ENCODE data around the gene DGCR2.

The DGCR2 gene

DNA sequence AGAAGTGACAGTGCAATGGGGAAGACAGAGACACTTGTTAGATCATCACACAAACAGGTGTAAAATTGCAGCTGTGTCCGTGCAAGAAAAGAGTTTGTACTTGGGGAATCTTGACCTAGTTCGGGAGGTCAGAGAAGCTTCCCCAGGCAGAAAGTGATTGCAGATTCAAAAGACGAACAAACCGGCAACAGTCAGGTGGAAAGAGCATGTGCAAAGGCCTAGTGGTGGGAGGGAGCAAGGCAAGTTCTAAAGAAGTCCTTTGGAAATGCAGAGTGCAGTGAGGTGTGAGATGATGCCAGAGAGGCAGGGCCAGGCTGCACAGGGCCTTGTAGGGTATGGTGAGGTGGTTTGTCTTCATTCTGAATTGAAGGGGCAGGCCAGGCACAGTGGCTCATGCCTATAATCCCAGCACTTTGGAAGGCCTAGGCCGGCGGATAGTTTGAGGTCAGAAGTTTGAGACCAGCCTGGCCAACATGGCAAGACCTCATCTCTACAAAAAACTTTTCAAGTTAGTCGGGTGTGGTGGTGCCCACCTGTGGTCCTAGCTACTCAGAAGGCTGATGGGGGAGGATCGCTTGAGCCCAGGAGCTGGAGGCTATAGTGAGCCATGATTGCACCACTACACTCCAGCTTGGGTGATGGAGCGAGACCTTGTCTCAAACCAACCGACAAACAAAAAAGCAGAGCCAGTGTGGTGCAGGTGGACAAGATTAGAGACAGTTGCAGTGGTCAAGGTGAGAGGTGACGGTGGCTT lies 24.2 kb upstream of the DGCR2 start:
- FAIRE-seq: no peak

DNA sequence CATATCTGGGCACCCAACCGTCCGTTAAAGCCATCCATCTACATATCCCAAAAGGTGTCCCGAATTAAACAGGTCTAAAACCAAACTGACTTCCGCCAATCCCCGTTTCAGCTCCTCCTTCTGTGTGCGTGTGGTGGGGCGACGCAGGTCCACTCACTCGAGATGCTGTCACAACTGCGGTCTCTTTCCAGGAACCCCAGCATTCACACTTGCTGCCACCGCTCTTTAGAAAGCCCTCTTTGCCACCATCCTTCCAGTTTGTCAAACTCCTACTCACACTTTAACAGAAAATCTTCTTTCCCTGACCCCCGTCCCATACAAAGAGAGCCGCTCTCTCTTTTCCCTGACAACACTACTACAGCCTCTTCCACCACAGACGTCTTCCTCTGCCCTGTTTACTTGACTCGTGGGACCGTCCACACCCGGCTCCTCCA lies 21.8 kb upstream of the DGCR2 start:
- no peak for FAIRE-seq

DNA sequence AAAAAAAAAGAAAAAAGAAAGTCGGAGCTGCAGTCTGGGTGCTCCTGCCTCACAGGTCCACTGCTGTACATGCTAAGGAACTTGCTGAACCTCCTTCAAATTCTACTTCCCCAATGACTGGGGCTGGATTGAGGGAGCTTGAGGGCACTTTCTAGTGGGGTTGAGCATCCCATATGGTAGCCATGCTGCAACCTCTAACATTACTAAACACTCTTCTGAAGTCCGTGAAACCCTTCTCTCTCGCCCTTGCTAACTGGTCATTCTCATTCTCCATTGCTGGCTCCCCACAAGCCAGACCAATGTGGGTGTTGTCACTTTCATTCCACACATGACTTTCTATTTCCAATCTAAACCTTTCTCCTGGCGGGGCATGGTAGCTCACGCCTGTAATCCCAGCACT lies 21.0 kb upstream of the DGCR2 start:
- FAIRE-seq: no peak

DNA sequence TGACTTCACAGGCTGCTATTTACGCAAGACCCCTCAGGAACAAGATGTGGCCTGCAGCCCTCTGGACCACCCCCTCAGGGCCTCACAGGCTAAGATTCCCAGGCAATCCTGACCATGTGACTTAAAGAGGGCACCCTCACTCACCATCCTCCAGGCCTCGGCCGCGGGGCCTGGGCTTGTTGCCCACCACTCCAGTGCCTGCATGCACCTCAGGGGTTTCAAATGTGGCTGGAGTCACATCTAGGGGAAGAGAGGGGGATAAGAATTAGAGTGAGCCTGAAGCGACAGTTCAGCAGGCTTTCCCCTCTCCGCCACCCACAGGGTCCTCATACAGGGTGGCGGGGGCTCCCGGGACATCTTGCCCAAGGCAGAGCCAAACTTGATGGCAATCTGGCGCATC lies 20.2 kb upstream of the DGCR2 start:
- no peak for FAIRE-seq

DNA sequence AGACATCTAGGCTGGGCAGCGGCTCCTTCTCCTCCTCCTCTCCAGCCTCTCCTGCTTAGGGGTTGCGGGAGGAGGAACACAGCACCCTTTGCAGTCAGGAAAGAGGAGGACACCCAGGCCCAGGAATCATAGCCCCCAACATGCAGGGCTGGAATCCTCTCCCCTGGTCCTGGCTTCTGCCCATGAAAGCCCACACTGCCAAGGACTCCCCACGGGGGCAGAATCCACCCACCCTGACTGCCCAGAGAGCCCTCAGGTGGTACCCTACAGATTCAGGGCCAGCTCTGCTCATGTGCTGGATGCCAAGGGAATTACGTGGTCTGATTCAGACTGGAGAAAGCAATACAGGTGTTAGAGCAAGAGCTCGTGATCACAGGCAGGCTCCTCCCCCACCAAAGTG lies 17.8 kb upstream of the DGCR2 start:
- no peak for FAIRE-seq

DNA sequence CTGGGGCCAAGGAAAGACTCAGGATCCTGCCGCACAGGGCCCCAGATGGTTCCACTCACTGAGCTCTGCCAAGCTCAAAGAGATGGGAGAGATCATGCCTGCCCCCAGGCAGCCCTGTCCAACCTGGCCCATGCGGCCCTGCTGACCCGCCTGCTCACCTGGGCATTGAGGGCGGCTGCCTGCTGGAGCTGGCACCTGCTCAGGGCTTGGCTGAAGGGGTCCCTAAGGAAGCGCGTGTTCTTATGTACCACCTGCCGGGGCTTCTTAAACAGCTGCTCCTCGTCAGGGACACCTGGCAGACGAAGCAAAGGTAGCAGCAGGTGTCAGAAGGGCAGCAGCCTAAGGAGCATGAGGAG lies 16.8 kb upstream of the DGCR2 start:
- FAIRE-seq: no peak

DNA sequence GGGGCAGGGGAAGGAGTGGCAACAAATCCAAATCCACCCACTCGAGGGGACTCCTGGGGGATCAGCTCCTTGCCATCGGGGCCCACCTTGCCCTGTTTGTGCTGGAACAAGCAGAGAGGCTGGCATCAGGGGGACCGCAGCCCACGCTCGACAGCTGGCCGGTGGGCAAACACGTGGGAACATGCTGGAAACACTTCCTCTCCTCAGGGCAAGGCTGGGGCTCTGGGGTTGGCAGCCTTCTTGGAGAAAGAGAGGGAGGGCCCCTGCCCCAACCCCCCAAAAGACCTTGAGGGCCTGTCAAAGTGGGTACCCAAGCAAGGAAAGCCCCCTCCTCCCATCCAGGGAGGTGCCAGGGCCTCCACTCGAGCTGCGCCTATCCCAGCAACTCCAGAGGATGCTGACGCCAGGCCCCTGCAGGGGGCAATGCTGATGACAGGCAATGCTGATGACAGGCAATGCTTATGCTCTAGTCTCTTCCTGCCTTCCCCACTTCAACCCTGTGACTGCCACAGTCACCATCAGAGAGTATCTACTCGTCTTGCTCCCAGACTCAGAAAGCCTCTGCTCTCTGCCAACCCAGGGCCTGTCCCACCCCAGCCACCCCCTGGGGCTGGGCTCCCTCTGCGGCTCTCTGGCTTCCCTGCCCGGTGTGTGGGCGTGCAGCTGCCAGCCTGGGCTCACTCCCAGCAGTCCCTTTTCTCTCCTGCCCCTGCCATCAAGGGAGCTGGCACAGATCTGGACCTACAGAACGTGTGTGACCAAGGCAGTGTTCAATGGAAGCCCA lies 16.2 kb upstream of the DGCR2 start:
- no peak for FAIRE-seq

DNA sequence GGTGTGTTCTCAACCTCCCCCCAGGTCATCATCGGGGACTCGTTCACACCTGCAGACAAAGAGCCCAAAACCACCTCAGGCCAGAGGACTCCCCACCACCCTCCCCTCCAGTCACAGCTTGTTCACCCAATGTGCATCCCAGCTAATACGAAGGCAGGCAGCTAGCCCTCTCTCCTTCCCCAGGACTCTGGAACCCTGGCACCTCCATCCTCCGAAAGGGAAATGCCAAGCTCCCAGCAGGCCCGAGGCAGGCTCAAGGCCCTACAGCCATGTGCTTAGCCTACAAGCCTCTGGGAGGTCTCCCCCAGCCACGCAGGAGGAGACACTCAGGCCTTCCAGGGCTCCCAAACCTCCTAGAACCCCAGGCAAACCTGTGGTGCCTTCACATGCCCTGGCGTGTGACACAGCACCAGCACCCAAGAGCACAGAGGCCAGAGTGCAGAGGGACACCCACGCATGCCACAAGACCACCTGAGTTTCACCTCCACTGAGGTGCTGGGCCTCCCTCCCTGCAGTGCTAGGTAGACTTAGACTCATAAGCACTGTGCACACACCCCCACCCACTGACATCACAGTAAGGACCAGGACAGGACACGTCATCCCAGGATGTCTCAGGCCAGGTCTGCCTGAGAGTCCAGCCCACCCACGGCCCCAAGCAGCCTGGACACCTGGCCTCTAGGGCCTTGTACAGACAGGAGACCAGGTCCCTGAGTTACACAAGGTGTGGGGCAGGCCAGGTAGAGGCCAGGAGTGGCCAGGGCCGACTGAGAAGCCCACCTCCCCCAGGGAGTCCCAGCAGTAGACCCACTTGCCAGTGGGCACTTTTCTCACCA lies 15.4 kb upstream of the DGCR2 start:
- no peak for FAIRE-seq

DNA sequence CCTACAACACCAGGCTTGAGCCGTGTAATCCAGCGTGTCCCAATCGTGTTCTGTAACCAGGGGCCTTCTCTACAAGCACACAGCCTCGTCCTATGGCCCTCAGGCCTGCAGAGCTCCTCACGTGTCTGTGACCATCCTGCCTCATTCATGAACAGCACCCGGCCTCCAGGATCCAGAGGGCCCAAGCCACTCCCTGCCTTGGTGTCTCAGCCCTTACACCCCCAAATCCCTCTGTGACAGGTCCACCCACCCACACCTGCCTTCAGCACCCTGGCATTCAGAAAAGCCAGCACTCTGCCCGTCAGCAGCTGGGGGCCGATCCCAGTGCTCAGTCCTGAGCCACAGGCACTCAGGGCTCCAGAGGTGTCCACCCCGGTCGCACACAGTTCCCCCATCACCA lies 14.7 kb upstream of the DGCR2 start:
- no peak for FAIRE-seq

DNA sequence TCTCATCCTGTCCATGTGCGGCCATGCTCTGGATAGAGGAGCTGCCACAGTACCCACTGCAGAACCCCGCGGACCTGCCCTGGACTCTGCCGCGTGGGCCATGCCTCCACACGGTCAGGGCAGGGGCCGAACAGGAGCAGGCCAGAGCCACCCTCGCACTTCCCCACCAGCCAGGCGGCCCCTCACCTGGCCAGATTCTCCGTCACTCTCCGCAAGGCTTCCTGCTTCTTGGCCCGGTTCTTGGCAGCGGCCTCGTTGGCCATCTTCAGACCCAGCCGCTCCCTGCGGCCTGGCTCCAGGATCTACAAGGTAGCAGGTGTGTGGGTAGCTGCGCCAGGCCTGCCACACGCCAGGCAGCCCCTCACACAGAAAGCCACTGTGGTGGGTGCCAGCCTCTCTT lies 12.7 kb upstream of the DGCR2 start:
- no peak for FAIRE-seq

DNA sequence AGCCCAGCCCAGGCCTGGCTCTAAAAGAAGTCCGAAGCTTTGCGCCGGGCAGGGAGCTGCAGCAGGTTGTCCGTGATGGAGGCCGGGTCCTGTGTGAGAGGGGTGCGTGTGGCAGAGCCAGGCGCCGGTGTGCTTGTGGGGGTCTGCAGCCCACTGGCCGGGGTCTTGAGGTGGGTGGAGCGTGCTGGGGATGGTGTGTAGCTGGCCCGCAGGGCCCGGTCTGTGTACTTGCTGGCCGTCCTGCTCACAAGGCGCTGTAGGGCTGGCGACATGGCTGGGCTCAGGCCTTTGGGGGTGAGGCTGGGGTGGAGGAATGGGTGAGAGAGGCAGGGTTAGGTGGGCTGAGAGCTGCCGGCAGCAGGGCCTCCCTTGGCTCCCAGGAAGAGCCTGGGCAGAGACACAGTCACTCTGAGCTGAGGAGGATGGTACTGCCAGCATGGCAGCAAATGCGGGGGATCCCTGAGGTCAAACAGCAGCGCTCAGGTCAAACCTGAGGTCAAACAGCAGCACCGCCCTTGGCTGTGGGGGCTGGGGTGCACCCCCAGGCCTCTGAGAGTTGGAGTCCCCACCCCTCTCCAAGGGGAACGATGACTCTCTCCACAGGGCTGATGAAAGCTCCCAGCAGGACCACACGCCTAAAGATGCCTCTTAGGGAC lies 12.1 kb upstream of the DGCR2 start:
- FAIRE-seq: no peak

DNA sequence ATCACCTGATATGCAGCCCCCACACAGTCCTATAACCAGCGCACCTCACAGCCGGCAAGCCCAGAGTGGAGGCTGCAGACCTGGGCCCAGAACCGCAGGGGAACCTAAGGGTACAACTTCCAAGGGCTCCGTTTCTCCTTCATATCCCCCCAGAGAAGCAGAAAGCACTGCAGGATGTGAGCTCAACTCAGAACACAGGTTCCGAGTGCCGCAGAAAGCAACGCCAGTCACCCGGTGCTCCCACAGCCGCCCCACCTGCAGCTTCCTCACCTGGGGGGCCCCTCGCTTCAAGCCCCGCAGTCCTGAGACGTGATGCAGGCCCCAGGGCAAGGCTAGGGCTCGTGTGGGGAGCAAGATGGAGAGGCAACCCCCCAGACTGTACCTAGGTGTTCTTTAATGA lies 11.3 kb upstream of the DGCR2 start:
- no peak for FAIRE-seq

DNA sequence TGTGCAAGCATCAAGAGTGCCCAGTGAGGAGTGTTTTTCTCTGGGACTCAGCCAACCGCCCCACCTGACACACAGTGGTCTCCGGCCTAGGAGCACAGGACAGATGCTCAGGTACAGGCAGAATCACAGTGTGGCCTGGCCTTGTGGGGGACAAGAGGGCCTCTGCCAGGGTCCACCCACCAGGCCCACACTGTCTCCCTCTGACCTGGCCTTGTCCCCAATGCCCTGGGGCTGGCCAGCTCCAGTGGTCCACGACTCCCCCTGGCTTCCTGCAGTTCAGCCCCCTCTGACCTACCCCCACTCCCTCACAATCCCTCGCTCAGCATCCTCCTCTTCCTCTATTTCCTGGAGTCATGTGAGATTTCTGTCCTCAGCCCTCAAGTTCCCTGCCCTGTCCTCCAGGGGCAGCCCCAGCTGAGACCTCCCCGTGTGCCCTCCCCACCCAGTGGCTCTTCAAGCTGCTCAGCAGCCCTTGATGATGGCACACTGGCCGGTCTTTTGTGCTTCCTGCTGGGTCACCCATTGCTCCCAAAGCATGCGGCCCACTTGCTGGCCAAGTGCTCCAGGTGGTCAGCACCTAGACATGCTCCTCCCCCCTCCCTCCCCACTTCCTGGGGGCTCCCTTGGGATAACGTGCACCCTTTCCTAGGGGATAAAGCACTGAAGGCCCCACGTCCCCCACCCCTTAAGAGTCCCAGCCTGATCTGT lies 10.6 kb upstream of the DGCR2 start:
- FAIRE-seq: no peak

DNA sequence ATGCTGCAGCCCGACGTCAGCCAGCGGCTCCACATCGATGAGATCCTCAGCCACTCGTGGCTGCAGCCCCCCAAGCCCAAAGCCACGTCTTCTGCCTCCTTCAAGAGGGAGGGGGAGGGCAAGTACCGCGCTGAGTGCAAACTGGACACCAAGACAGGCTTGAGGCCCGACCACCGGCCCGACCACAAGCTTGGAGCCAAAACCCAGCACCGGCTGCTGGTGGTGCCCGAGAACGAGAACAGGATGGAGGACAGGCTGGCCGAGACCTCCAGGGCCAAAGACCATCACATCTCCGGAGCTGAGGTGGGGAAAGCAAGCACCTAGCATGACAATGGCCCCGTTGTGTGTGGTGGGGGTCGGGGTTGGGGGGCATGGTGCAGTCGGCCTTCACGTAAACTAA lies 9.9 kb upstream of the DGCR2 start:
- FAIRE-seq: no peak

DNA sequence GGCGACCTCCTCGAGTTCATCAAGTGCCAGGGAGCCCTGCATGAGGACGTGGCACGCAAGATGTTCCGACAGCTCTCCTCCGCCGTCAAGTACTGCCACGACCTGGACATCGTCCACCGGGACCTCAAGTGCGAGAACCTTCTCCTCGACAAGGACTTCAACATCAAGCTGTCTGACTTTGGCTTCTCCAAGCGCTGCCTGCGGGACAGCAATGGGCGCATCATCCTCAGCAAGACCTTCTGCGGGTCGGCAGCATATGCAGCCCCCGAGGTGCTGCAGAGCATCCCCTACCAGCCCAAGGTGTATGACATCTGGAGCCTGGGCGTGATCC lies 9.4 kb upstream of the DGCR2 start:
- FAIRE-seq: no peak

DNA sequence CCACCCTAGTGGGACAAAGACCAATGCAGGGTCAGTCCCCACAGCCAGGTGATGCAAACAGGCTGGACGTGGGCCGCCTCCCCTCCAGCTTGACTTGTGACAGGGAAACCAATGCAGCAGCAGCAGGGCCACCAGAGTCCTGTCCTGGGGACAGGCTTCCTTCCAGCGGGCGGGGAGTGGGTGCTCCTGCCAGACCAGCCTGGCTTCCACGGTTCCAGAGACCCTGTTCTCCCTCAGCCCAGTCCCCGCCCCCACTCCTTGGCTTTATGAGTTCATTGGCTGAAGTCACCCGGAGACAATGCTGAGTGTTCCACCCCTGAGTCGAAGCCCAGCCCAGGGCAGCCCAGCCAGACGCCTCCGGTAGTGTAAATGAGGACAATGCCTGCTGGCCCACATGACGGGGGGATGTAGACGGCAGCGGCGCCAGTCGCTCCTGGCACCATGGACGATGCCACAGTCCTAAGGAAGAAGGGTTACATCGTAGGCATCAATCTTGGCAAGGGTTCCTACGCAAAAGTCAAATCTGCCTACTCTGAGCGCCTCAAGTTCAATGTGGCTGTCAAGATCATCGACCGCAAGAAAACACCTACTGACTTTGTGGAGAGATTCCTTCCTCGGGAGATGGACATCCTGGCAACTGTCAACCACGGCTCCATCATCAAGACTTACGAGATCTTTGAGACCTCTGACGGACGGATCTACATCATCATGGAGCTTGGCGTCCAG lies 8.9 kb upstream of the DGCR2 start, which contains the start of gene TSSK2:
Gene TSSK2 (plus strand): TSS at position 350 of the 726 bp plus-strand sequence. CDS start 92 bp downstream, at position 442.
- FAIRE-seq: no peak

DNA sequence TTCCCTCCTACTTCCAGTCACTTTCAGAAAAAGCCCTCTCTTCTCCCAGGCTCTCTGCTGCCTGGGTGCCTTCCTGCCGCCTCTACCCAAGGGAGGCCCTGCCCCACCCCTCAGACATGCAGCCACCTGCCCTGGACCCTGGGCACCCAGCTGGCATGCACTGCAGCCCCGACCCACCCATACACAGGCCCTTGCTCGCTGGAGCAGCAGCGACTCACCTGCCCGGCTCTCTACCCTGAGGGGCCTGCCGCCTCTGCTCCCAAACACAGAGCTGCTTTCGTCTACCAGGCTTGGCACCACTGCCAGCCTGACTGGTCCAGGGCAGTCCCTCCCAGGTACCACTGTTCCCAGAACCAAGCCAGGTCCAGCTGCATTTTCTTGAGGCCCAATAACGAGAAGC lies 7.7 kb upstream of the DGCR2 start:
- no peak for FAIRE-seq

DNA sequence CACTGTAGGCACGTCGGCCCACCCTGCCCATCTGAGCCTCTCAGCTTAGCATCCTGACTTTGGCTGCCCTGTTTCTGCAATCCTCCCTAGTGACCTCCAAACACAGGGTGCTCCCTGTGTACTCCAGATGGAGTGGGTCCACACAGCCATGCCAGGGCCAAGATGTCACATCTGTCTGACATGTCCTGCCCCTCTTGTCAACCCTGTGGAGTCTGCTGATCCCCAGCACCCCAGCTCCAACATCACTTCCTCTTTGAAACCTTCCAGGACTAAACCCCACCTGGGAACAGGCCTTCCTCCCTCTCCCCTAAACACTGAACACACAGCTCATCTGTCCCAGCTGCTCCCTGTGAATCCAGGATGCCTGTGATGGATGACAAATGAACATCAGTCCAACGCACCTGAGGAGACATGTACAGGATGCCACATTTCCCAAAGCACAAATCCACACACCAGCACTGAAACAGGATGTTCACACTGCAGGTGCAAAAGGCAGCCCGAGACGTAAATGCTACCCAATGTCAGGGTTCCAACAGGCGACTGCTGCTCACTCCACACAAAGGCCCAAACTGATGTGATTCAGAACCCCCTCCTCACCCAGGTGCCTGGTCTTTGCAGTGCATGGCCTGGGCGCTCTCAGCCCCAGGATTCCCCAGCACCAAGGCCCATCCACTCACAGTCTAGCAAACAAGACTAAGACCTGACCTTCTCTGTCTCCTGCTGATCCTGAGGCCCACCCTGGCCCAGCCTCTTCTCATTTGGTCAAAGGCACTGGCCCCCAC lies 6.9 kb upstream of the DGCR2 start:
- FAIRE-seq: no peak

DNA sequence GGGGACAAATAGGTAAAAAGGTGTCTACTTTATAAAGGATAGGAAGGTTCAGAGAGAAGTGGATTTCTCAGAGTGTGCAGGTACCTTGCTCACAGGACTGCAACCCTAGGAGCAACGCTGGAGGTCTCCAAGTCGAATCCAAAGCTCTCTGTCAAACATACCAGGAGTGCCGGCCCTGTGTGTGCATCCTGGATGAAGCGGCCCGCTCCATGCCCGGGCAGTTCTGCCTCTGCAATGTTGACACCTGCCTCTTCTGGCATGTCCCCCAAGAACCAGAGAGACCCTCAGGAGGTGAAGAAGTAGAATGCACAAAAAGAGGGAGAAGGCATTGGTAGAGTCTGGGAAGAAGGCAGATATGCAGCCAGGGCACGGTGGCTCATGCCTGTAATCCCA lies 5.8 kb upstream of the DGCR2 start:
- FAIRE-seq: no peak

DNA sequence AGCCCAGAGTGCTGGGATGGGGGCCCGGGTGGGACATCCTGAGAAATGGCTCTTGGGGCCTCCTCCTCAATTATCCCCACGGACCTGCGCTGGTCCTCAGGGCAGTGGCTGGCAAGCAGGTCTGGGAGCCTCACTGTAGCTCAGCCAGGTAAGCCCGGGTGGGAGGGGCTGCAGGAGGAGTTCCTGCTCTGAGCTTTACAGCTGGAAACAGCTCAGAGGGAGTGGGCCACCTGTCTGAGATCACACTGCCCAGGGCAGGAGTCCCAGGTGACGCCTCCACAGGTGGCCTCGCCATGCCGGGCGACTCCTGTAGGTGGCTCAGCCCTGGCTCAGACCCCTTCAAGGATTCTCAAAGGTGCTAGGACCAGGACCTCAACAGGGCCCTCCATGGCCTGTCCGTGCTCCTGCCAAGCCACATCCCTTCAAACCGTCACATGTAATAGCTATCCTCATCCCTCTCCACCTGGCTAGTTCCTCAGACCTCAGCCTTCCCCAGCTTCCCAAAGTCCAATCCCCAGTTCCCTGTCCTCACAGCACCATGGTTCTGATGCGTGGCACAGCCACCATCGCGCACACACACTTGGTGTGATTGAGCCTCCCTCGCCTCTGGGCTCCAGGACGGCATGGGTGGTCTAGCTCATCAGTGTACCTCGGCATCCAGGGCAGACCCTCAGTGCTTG lies 5.3 kb upstream of the DGCR2 start:
- no peak for FAIRE-seq

All from colon (tissue), 2 donors.